SK-N-SH (cell line): Measurements from ENCODE around the gene STRADB. TPM values are rescaled to one million over a fixed set of nuclear protein-coding genes. Genes with fewer than 3 reads are reported as not detected.
"Not testable (repeated sequence)": the region's sequence is repeated elsewhere in the genome, so short reads cannot be mapped to it uniquely, and the experiment has no call there.

Experiments used
- CTCF ChIA-PET: fragments of 300-600, 350-600 bp; formaldehyde crosslinking; extraction: SDS; loops from one replicate; lab custom pipeline; 2021; lab: Yijun Ruan, JAX
- POLR2A ChIA-PET: fragments of 350-600 bp; sonication (Branson Sonifier 250); formaldehyde crosslinking; extraction: SDS; loops from one replicate; lab custom pipeline; 2020; ENCODE audit warnings: antibody characterized with exemption, inconsistent platforms; lab: Yijun Ruan, JAX
- DNase-seq: peaks from one replicate; pipeline ENCODE4 v3.0.0; 2012
- H2AFZ ChIP-seq: fragments of 200-600 bp; sonication (generic); 2 replicates; pipeline ENCODE4 v1.8.1; 2016; ENCODE audit warnings: antibody characterized with exemption, mild to moderate bottlenecking, low read depth
- H3F3A ChIP-seq: fragments of 200-600 bp; sonication (generic); replicated peaks from 2 replicates; pipeline ENCODE3; 2016; ENCODE audit warnings: antibody characterized with exemption, mild to moderate bottlenecking; ENCODE audit not compliant: insufficient read depth
- H3K27ac ChIP-seq, 2 experiments: fragments of 200-500 bp in 1 of 2; fragments of 200-600 bp in 1 of 2; sonication (Bioruptor generic) in 1 of 2; sonication (generic), shearing (Covaris generic) in 1 of 2; 2 replicates each; pipeline versions ENCODE4 v1.5.1 to v1.6.1; 2014 to 2016; ENCODE audit warnings: low read depth in 2 of 2, inconsistent platforms in 1 of 2, low read length in 1 of 2, mild to moderate bottlenecking in 1 of 2, mixed read lengths in 1 of 2
- H3K27me3 ChIP-seq: fragments of 200-600 bp; sonication (generic), shearing (Covaris generic); 2 replicates; pipeline ENCODE4 v1.6.1; 2016; ENCODE audit warnings: mixed run types; ENCODE audit not compliant: insufficient read depth
- H3K36me3 ChIP-seq, 2 experiments: fragments of 200-500 bp in 1 of 2; fragments of 200-600 bp in 1 of 2; sonication (Bioruptor generic) in 1 of 2; sonication (generic) in 1 of 2; replicated peaks in 1 of 2; 2 replicates each; pipeline versions ENCODE3 to v1.5.1; 2014 to 2016; ENCODE audit warnings: low read length in 1 of 2, mild to moderate bottlenecking in 1 of 2; ENCODE audit not compliant: insufficient read depth in 2 of 2, control insufficient read depth in 1 of 2
- H3K4me1 ChIP-seq, 2 experiments: fragments of 200-500 bp in 1 of 2; fragments of 200-600 bp in 1 of 2; sonication (Bioruptor generic) in 1 of 2; sonication (generic), shearing (Covaris generic) in 1 of 2; 2 replicates each; pipeline versions ENCODE4 v1.5.1 to v1.6.1; 2014 to 2016; ENCODE audit warnings: low read depth in 1 of 2, low read length in 1 of 2, mixed run types in 1 of 2; ENCODE audit not compliant: insufficient read depth in 2 of 2, control insufficient read depth in 1 of 2
- H3K4me2 ChIP-seq: fragments of 200-600 bp; sonication (generic), shearing (Covaris generic); 2 replicates; pipeline ENCODE4 v1.6.1; 2017; ENCODE audit warnings: mixed run types
- H3K4me3 ChIP-seq, 2 experiments: fragments of 200-500 bp in 1 of 2; fragments of 200-600 bp in 1 of 2; sonication (Bioruptor generic) in 1 of 2; sonication (generic), shearing (Covaris generic) in 1 of 2; 2 replicates each; pipeline versions ENCODE4 v1.5.1 to v1.8.1; 2014 to 2016; ENCODE audit warnings: low read depth in 2 of 2, inconsistent platforms in 1 of 2, low read length in 1 of 2, mild to moderate bottlenecking in 1 of 2, mixed read lengths in 1 of 2, moderate library complexity in 1 of 2
- H3K79me2 ChIP-seq: fragments of 200-600 bp; sonication (generic); 2 replicates; pipeline ENCODE4 v1.8.1; 2017; ENCODE audit warnings: mild to moderate bottlenecking; ENCODE audit not compliant: insufficient read depth
- H3K9ac ChIP-seq: fragments of 200-600 bp; sonication (generic); 2 replicates; pipeline ENCODE4 v1.6.1; 2017; ENCODE audit warnings: mixed run types
- H3K9me2 ChIP-seq: fragments of 200-600 bp; sonication (generic); 2 replicates; pipeline ENCODE4 v1.6.1; 2017; ENCODE audit warnings: mixed run types
- H3K9me3 ChIP-seq: fragments of 200-600 bp; sonication (generic); 2 replicates; pipeline ENCODE4 v1.6.1; 2017; ENCODE audit warnings: mixed run types, mild to moderate bottlenecking, moderate library complexity
- H4K20me1 ChIP-seq: fragments of 200-600 bp; sonication (generic); 2 replicates; pipeline ENCODE4 v1.6.1; 2017; ENCODE audit warnings: mild to moderate bottlenecking, mixed run types; ENCODE audit not compliant: insufficient read depth
- EP300 ChIP-seq, 2 experiments: IDR thresholded peaks; 2 replicates each; pipeline versions ENCODE4 v1.4.0 to v1.6.1; 2012; ENCODE audit warnings: borderline replicate concordance in 1 of 2, low read depth in 1 of 2, low read length in 1 of 2
- GABPA ChIP-seq: IDR thresholded peaks from 2 replicates; pipeline ENCODE4 v1.4.0; 2012; ENCODE audit warnings: low read depth, mild to moderate bottlenecking
- MXI1 ChIP-seq: IDR thresholded peaks from 2 replicates; pipeline ENCODE4 v1.6.1; 2012; ENCODE audit warnings: mild to moderate bottlenecking, low read depth, low read length, improper control_type of control experiment
- NRF1 ChIP-seq: IDR thresholded peaks from 2 replicates; pipeline ENCODE4 v1.6.1; 2012; ENCODE audit warnings: low read depth, mild to moderate bottlenecking, low read length
- PBX3 ChIP-seq: IDR thresholded peaks from 2 replicates; pipeline ENCODE4; 2012
- RAD21 ChIP-seq: IDR thresholded peaks from 2 replicates; pipeline ENCODE4 v1.6.1; 2012; ENCODE audit warnings: mild to moderate bottlenecking, low read length
- RCOR1 ChIP-seq: fragments of 150-350 bp; IDR thresholded peaks from 2 replicates; pipeline ENCODE4 v1.6.1; 2017; ENCODE audit warnings: antibody characterized with exemption, low read length
- REST ChIP-seq: IDR thresholded peaks from 2 replicates; pipeline ENCODE4 v1.6.1; 2012; ENCODE audit warnings: mild to moderate bottlenecking, low read depth, low read length, moderate library complexity
- SIN3A ChIP-seq: IDR thresholded peaks from 2 replicates; pipeline ENCODE4 v1.6.1; 2012; ENCODE audit warnings: low read depth, mild to moderate bottlenecking, low read length, moderate library complexity, borderline replicate concordance
- TCF12 ChIP-seq: IDR thresholded peaks from 2 replicates; pipeline ENCODE4 v1.4.0; 2012
- USF1 ChIP-seq: IDR thresholded peaks from 2 replicates; pipeline ENCODE4 v1.4.0; 2012; ENCODE audit warnings: low read depth, borderline replicate concordance
- WGBS: methylation state at CpG from one replicate; pipeline ENCODE4 v1.1.6; 2017; ENCODE audit warnings: low lambda C conversion rate; 5-methylcytosine and 5-hydroxymethylcytosine counted together
- polyA plus RNA-seq, 3 experiments: library from polyadenylated mRNA; depleted of rRNA; stranded (reverse); fragments of >200 nt; gene quantifications; 2 replicates each; pipeline ENCODE4 v1.2.3, GENCODE V29; 2012

The STRADB gene
- polyA plus RNA-seq, 1 of the 3 experiments (the other 2 are of a cell fraction) = 27.0 TPM

- TF ChIP-seq REST = no peak
- peak; percentile 63 for TF ChIP-seq TCF12
- TF ChIP-seq NRF1 = no peak
- TF ChIP-seq SIN3A = no peak
- TF ChIP-seq PBX3 = peak; percentile 78
- TF ChIP-seq MXI1 = no peak
- TF ChIP-seq EP300 (IDR thresholded peaks at IDR 0.05; ENCODE audit: borderline replicate concordance in 1 of 2, low read depth in 1 of 2, low read length in 1 of 2) = peak in 1 of 2 experiments; percentile 55; a peak in 1 of 4 replicates
- no peak for TF ChIP-seq RAD21
- TF ChIP-seq USF1 = peak; percentile 39; the same call in 1 of the 2 replicates
Observed at GRCh38 chr2:201420442-201421113, 31.0 kb upstream of the STRADB start (continued).

GRCh38 chr2:201425952-201426351 is 25.6 kb upstream of the STRADB start:
- no peaks in the 10 kb centered on the region for H3K9me2 ChIP-seq
- no peak overlapping the region for H3K9ac ChIP-seq
- no peak for DNase-seq
- no peaks in the 10 kb centered on the region for H4K20me1 ChIP-seq
- H2AFZ ChIP-seq = no peak overlapping the region
- H3F3A ChIP-seq = peaks cover 15% of the 10 kb centered on the region
- POLR2A ChIA-PET = no interaction called here
- no peak overlapping the region for H3K4me2 ChIP-seq
- H3K27ac ChIP-seq = no peak overlapping the region
- CTCF ChIA-PET = no interaction called here
- H3K4me1 ChIP-seq = peaks cover 2 to 10% of the 10 kb centered on the region in 2 experiments; a peak in 3 of 4 replicates
- H3K4me3 ChIP-seq = no peak overlapping the region
- H3K27me3 ChIP-seq = no peaks in the 10 kb centered on the region
- H3K36me3 ChIP-seq = no peaks in the 10 kb centered on the region
- TF ChIP-seq RCOR1 (no peak), GABPA (no peak)
- 85% methylated on average over 9 of the region's 9 CpGs for WGBS
- no peaks in the 10 kb centered on the region; the same call in 1 of the 2 replicates for H3K9me3 ChIP-seq
- H3K79me2 ChIP-seq = peaks cover 84% of the 10 kb centered on the region

- not testable (repeated sequence) for H3K27me3 ChIP-seq
Observed at GRCh38 chr2:201428366-201428765, 23.2 kb upstream of the STRADB start.

GRCh38 chr2:201429835-201430234 is 21.7 kb upstream of the STRADB start:
- H2AFZ ChIP-seq, CTCF ChIA-PET, DNase-seq, H4K20me1 ChIP-seq, H3K9me3 ChIP-seq, H3K9me2 ChIP-seq, H3K36me3 ChIP-seq, H3K4me3 ChIP-seq, H3K27me3 ChIP-seq, H3K4me2 ChIP-seq, POLR2A ChIA-PET, H3K9ac ChIP-seq, H3K27ac ChIP-seq: not testable (repeated sequence)
- Histone ChIP-seq H3F3A (peaks cover 30% of the 10 kb centered on the region), H3K4me1 (peaks cover 22 to 25% of the 10 kb centered on the region in 2 experiments), H3K79me2 (peaks cover 78% of the 10 kb centered on the region)
- WGBS = 96% methylated on average over 5 of the region's 6 CpGs

More at GRCh38 chr2:201428366-201428765, 23.2 kb upstream of the STRADB start:
- CTCF ChIA-PET, H3K36me3 ChIP-seq, POLR2A ChIA-PET, H3K27ac ChIP-seq, DNase-seq, H3K9ac ChIP-seq, H3K4me3 ChIP-seq, H2AFZ ChIP-seq, H4K20me1 ChIP-seq, H3K9me3 ChIP-seq, H3K9me2 ChIP-seq, H3K4me2 ChIP-seq: not testable (repeated sequence)
- Histone ChIP-seq H3K79me2 (peaks cover 74% of the 10 kb centered on the region), H3K4me1 (peaks cover 17 to 20% of the 10 kb centered on the region in 2 experiments), H3F3A (peaks cover 22% of the 10 kb centered on the region)
